ENCODE measurements around the gene GASK1A. TPM values are rescaled to one million over a fixed set of nuclear protein-coding genes. Genes with fewer than 3 reads are reported as not detected.

Gene GASK1A
- total and polyA plus RNA-seq, 2 experiments from 2014 or later = 2.6 to 11.1 TPM

GRCh38 chr3:43061101-43061895 is 82.2 kb downstream of the GASK1A start (continued):
- TF ChIP-seq CTCF (conservative IDR thresholded peaks at IDR 0.05; ENCODE audit: low read depth in 2 of 2) (no peak), EZH2phosphoT487 (IDR thresholded peaks at IDR 0.05; ENCODE audit: unreplicated experiment) (no peak)

- no peaks in the 10 kb centered on the region for H3K27me3 ChIP-seq (ENCODE audit: insufficient read depth)
- H3K4me1 ChIP-seq (ENCODE audit: insufficient read depth) = no peaks in the 10 kb centered on the region
- peaks cover 32% of the 10 kb centered on the region for H3K36me3 Mint-ChIP-seq (ENCODE audit: low read depth)
- H3K36me3 ChIP-seq (ENCODE audit: insufficient read depth) = peaks cover 10% of the 10 kb centered on the region; the same call in 1 of the 2 replicates
- no peak overlapping the region for H3K4me2 ChIP-seq
- H3K9me3 Mint-ChIP-seq = peaks cover 34% of the 10 kb centered on the region
- no peaks in the 10 kb centered on the region for H3K79me2 ChIP-seq (replicated peaks; ENCODE audit: insufficient read depth)
- no peak overlapping the region for H3K4me3 ChIP-seq
- H3F3A ChIP-seq (replicated peaks; ENCODE audit: low read depth) = no peaks in the 10 kb centered on the region
- H3K27me3 Mint-ChIP-seq (ENCODE audit: insufficient read depth, low read depth, poor library complexity) = no peaks in the 10 kb centered on the region
- H3K27ac Mint-ChIP-seq = no peak overlapping the region
- no peak overlapping the region for H3K27ac ChIP-seq (ENCODE audit: low read depth)
- H2AFZ ChIP-seq = no peak overlapping the region
- no peaks in the 10 kb centered on the region for H3K4me1 Mint-ChIP-seq
- H3K4me3 Mint-ChIP-seq = no peak overlapping the region
- H3K9me2 ChIP-seq (ENCODE audit: insufficient read depth) = no peaks in the 10 kb centered on the region
- ATAC-seq (no peak), DNase-seq (ENCODE audit: low spot score) (no peak)
- H4K20me1 ChIP-seq (replicated peaks; ENCODE audit: insufficient read depth) = no peaks in the 10 kb centered on the region
- TF ChIP-seq EZH2phosphoT487 (IDR thresholded peaks at IDR 0.05; ENCODE audit: unreplicated experiment) = no peak
- no peak for TF ChIP-seq STAT1 (IDR thresholded peaks at IDR 0.05; ENCODE audit: unreplicated experiment)
- TF ChIP-seq ZNF331 (CRISPR knock-in tag; IDR thresholded peaks at IDR 0.05; ENCODE audit: low read depth) = no peak
- TF ChIP-seq ZNF462 (CRISPR knock-in tag; IDR thresholded peaks at IDR 0.05) = no peak
- TF ChIP-seq ZNF114 (CRISPR knock-in tag; IDR thresholded peaks at IDR 0.05) = no peak
- TF ChIP-seq JUNB (IDR thresholded peaks at IDR 0.05; ENCODE audit: unreplicated experiment) = no peak
- TF ChIP-seq EZH2 (IDR thresholded peaks at IDR 0.05; ENCODE audit: low read depth, unreplicated experiment) = no peak
- no peak for TF ChIP-seq CTCF (conservative IDR thresholded peaks at IDR 0.05; ENCODE audit: low read depth in 2 of 2)
- no peak for TF ChIP-seq CREB1 (CRISPR knock-in tag; IDR thresholded peaks at IDR 0.05; ENCODE audit: low read depth)
- TF ChIP-seq POLR2AphosphoS5 (IDR thresholded peaks at IDR 0.05; ENCODE audit: low read depth) = no peak
- TF ChIP-seq NANOG (IDR thresholded peaks at IDR 0.05; ENCODE audit: borderline replicate concordance) = no peak
Observed at GRCh38 chr3:43062040-43062563, 83.0 kb downstream of the GASK1A start.

Data from GM23338 (cell line).